HG03060 (cell line): ENCODE measurements around the gene ANKRD1.
"Not testable (repeated sequence)": the region's sequence is repeated elsewhere in the genome, so short reads cannot be mapped to it uniquely, and the experiment has no call there.

Experiments
- ATAC-seq: cut with Tn5 transposase; IDR thresholded peaks from one replicate; pipeline ENCODE4 v1.9.1; 2021; ENCODE audit warnings: low read depth, moderate number of reproducible peaks; ENCODE audit not compliant: unreplicated experiment

The ANKRD1 gene

GRCh38 chr10:90920986-90921666, at the start of gene ANKRD1:
Gene ANKRD1 (minus strand): TSS chr10:90921087. CDS start chr10:90921027, 60 bp downstream.
- no peak for ATAC-seq

- no peak for ATAC-seq
These were observed 49.2 kb upstream of the ANKRD1 start for GRCh38 chr10:90969947-90970673.

- ATAC-seq, result no peak
These were observed 48.2 kb upstream of the ANKRD1 start for GRCh38 chr10:90969121-90969534.

- ATAC-seq, result no peak
These were observed 47.6 kb upstream of the ANKRD1 start for GRCh38 chr10:90968328-90969081.

- no peak for ATAC-seq
These were observed 47.0 kb upstream of the ANKRD1 start for GRCh38 chr10:90967865-90968264.

- ATAC-seq, result no peak
These were observed 45.3 kb upstream of the ANKRD1 start for GRCh38 chr10:90966146-90966545.

GRCh38 chr10:90965720-90966119, 44.8 kb upstream of the ANKRD1 start:
- no peak for ATAC-seq

- no peak for ATAC-seq
These were observed 44.0 kb upstream of the ANKRD1 start for GRCh38 chr10:90964781-90965465.

GRCh38 chr10:90963331-90963730, 42.4 kb upstream of the ANKRD1 start:
- no peak for ATAC-seq

- peak; percentile 73 for ATAC-seq
These were observed 39.5 kb upstream of the ANKRD1 start for GRCh38 chr10:90960355-90960814.

- ATAC-seq, result no peak
These were observed 38.9 kb upstream of the ANKRD1 start for GRCh38 chr10:90959826-90960225.

GRCh38 chr10:90958781-90959180, 37.9 kb upstream of the ANKRD1 start:
- no peak for ATAC-seq

GRCh38 chr10:90947030-90947960, 26.4 kb upstream of the ANKRD1 start:
- ATAC-seq, result peak; percentile 62

- ATAC-seq, result no peak
These were observed 24.7 kb upstream of the ANKRD1 start for GRCh38 chr10:90945491-90946070.

GRCh38 chr10:90944749-90945148, 23.9 kb upstream of the ANKRD1 start:
- ATAC-seq, result no peak

GRCh38 chr10:90942980-90943379, 22.1 kb upstream of the ANKRD1 start:
- not testable (repeated sequence) for ATAC-seq

GRCh38 chr10:90939648-90940047, 18.8 kb upstream of the ANKRD1 start:
- ATAC-seq, result no peak

GRCh38 chr10:90939116-90939515, 18.2 kb upstream of the ANKRD1 start:
- ATAC-seq, result no peak

GRCh38 chr10:90937645-90938258, 16.9 kb upstream of the ANKRD1 start:
- ATAC-seq, result no peak
